Hippocampal formation (tissue), 2 donors: ENCODE data around the gene ANO2.

Source experiments
- DNase-seq, 2 donors: peaks; one replicate each; lab custom pipeline; 2025; lab: John Stamatoyannopoulos, UW

The ANO2 gene

DNA sequence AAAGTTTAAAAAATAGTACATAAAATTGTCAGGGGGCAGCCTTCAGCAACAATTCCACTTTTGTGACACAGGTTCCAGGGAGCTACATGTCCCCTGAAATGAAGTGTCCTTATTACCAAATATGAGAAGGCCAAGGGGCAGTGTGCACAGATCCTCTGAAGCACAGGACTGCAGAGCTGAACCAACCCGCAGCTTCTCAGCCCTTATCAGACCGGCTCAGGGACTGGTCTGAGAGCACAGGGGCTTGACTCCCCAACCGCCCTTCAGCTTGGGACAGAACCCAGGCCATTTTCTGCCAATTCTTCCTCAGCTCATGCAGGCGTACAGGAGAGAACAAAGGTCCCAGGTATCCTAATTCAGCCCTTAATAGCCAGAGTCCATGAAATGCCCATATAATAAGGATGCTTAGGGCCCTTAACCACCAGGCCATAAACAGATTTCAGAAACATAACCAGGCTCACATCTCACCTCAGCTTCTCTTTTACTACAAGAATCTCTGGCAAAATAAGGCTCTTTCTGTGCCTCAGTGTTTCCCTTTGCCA, 221.3 kb downstream of the ANO2 start:
- DNase-seq: no peak

DNA sequence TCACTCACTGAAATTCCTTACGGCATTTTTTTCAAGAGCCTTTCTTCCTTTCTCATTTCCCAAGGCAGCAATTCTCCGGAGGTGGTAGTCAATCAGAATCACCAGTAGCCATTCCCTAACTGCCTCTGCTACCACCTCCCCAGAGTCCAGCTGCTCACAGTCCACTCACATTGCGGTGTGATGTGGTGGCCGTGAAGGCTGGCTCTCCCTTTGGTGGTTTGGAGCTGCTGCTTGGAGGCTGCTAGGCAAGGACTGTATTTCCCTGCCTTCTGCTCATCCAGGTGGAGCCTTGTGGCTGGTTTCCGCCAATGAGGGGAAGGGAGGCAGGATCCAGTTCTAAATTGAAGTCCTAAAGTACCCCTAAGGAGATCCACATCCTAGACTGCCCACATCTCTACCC, 222.0 kb downstream of the ANO2 start:
- no peak for DNase-seq

DNA sequence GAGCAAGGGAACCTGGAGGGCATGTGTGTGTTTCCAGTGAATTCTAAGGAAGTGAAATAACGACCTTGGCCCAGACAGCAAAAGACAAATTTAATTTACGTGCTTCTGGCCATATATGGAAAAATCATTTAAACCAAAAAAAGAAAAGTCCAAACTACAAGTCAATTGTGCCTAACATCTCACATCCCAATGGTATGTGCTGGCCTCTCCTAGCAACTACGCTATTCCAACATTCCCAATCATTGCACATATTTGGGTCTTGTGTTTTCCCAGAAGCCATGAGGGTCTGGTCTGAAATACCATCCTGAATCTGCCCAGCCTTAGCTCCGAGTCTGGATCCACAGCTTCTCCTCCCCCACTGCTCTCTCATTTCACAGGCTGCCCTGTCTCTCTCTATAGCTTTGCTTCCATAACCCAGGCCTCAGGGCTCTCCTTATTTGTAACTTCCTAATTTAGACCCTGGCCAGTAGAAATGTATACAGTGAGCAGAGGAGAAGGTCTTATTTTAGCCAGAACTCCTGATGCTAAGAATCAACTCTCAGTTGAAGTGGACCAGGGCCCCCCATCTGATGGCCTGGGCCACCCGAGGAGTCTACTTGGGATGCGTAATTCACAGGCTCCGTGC, 224.6 kb downstream of the ANO2 start:
- DNase-seq: no peak

DNA sequence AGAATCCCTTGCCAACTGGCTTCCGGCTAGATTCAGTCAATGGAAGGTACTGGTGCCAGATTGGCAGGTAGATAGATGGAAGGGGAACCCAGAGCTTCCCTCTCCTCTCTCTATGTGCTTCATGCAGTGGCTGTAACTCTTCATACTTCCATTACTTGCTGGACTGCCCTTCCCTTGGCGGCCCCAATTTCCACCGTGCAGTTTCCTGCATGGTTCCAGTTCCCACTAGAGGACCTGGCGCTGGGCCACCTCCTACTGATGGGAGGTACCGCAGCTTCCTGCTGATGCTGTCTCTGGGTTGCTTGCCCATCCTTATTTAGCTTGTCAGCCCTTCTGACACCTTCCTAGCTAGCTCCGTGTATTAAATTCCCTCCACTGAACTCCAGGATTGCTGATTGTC, 226.4 kb downstream of the ANO2 start:
- DNase-seq: no peak

DNA sequence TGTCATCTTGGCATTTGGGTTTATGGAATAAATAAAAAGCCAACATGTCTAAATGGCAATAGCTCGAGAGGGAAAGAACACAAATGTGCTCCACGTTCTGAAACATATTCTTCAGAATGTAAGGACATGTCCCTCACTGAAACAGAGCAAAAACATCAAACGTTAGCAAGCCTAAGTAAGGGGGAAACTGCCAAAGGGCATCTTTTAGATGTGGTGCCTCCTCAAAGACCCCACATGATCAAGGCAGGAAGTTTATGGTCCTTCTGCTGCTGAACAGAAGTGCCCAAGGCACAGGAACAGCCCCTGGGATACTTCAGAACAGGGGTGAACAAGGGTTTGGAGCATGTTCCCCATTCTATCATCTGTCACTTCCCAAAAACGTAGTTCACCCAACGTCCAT, 227.0 kb downstream of the ANO2 start:
- DNase-seq: no peak

DNA sequence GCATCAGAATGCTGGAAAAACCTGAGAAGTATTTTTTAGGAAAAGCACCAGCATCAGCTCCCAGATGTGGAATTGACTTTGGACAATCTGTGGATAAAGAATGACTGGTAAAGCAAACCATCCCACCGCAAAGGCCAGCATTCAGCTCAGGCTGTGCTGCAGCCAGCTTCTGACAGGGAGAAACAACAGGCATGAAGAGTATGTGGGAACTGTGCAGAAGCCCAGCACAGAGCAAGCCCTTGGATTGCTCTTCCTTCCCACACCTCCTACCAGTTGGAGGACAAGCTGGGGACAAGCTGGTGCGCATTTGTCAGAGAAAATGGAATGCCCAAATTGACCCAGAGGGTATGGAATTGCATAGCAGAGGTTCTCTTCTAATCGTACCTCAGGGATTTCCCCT, 228.1 kb downstream of the ANO2 start:
- DNase-seq: no peak

DNA sequence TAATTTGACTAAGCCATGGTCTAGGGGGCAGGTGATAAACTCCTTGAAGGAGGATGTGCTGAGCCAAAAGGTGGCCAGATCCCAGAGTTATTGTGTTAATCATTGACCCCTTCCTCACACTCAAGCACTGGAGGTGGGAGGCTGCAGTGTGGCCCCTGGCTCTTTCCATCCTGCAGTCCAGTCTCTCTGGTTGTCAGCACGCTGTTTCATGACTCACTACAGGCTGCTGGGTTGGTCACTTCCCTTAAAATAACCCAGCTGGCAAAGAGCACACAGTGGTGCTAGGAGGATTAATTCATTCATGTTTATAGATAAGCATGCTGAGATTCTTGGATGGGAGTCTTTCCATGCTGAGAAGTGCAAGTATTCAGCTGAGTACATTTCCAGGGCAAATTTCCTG, 228.9 kb downstream of the ANO2 start:
- DNase-seq: no peak

DNA sequence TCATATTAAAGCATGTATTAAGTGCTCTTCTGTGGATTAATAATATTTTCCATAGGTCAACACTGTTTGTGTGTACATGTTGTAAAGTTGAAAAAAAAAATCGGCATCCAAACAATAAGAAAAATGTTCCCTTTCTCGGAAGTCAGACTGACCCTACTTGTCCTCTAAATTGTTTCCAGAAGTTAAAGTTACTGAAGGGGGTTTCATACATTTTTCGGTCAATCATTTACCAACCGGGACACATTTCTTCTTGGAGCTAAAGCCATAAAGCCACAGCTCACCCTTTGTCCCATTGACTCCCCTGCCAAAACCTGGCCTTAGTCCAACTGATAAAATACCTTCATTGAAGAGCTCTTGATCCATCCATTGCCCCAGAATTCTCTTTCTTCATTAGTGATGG, 230.0 kb downstream of the ANO2 start:
- DNase-seq: no peak

DNA sequence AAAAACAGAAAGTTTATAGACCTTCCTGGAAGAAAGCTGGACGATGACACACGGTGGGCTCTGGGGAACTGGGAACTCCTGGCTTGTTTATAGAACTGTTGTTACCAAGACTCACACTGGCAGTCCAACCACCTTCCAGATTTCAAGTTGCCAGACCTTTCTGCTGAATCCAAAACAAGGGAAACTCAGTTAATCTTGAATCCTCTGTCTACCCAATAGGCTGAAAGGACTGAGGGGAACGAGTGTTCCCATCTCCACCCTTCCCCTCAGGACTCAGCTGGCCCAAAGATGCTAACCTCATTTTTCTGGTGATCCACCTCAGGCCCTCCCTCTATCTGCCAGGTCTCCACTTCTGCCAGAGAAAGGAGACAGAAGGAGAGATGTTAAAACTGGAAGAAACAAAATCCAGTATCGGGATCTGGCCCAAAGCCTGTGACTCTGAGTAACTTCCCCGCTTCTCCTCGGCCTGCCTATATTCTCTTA, 231.4 kb downstream of the ANO2 start:
- DNase-seq: no peak

DNA sequence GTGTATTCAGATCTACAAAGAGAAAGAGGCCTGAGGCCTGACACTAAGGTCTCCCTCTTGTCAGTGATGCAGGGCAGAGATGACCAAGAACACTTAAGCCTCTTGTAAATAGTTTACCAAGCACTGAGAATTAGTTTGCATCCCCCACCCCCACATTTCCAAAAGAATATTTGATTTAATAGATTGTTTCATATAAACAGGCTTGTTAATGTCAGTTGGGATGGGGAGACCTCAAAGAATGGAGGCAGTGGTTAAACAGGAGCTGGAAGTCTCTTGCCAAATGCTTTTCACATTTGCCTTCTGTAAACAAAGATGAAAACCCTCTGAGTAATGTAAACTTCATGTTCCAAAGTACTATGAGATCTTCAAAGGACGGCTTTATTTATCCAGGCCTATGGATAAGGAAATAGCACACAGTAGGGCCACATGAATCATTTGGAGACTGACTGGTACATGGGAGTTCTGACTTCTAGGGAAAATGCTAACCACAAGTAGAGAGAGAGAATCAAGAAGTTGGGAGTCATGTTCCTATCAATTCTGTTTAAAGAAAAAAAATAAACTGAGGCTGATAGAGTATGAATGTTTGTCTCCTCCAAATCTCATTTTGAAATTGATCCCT, 234.7 kb downstream of the ANO2 start:
- DNase-seq: no peak

DNA sequence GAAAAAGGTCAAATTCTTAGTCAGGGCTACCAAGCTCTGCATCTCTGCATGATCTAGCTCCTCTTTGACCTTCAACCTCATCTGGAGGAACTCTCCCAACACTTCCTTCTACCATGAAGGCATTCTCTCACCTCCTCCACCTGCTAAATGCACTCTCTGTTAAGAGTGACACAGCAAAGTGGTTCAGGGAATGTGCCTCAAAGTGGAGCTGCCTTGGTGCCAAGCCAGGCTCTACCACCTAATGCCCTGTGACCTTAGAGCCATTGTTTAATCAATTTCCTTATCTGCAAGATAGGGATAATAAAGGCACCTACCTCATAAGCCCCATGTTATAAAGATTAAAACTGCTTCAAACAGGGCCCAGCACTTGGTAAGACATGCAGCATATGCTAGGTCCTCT, 236.7 kb downstream of the ANO2 start:
- no peak for DNase-seq

DNA sequence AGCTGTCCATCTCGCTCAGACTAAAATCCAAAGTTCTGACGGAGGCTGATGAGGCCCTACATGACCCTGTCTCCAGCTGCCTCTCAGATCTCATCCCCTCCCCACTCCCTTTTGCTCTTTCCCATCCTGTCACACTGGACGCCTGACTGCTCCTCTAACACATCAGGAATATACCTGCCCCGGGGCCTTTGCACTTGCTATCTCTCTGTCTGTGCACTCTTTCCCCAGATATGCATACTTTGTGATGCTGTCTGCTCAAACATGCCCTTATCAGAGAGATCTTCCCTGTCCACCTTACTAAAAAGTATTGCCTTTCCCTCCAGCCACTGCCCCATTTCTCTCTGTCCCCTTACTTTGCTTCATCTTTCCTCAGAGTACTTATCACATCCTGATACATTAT, 238.8 kb downstream of the ANO2 start:
- DNase-seq: no peak

DNA sequence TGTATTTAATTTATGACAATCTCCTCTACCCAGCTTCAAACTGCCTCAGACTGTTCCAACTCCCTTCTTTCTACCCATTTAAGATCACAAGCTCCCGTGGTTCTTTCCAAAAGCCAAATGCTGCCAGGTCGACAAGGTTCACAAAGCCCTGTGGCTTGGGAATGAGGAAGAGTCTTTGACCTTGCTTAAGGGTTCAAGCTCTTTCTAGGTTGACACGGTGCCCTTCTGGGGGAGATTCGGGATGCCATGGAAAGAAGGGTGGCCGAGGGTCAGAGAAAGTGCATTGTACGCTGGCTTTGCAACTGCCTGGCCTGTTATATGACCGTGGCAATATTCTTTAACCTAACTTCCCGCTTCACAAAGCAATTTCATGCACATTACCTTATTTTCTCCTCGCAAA, 239.3 kb downstream of the ANO2 start:
- DNase-seq: no peak

DNA sequence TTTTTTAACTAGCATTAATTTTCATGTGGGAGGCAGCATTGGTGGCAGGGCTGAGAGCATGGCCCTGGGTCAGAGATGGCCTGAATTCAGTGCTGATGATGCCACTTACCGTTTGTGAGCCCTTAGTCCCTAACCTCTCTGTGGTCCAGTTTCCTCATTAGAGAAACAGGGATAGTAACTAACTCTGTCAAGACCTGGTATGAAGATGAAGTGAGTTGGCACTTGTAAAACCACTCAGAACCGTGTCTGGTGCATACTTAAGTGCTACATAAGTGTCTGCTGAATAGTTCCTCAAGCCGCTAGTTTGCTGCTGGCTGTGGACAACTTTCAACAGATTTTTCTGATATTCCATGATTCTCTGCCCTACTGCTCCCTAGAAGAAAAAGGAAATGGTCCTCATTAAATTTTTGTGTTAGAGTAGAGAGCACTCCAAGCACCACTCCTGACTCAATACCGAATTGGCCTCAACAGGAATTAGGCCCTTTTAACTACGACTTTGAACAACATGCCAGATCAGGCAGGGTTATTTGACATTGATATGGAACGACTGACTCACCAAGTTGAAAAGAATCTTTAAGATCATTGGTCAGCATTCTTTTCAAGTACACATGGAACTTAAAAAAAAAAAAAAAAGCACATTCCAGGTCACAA, 250.2 kb downstream of the ANO2 start:
- no peak for DNase-seq

DNA sequence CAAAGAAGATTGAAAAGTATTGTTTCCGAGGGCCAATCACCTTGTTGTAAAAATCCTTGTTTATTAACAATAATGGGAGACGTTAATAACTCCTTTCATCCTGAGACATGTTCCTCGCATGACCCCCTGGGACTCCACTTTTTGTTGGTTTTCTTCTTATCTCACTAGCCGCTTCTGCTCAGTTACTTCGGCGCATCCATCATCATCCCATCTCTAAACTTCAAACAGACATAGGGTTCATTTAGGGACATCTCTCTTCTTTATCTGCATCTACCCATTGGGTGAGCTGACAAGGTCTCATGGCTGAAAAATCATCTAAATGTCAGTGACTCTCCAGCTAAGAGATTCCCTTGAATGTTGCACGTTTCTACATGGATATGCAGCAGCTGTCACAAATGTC, 252.2 kb downstream of the ANO2 start:
- no peak for DNase-seq

DNA sequence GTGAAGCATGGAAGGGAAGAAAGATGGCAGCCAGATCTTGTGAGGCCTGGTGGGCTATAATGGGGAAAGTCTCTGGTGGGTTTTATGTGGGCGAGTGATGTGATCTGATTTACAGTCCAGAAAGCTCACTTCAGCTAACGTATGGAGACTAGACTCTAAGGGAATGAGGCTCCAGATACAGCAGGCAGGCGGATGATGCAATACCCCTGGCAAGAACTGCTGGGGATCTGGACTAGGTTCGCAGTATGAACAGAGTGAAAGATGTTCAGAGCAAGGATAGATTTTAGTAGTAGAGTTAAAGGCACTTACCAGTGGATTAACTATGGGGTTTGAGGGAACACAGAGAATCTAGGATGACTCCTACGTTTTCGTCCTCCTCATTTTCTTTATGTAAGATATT, 253.1 kb downstream of the ANO2 start:
- no peak for DNase-seq

DNA sequence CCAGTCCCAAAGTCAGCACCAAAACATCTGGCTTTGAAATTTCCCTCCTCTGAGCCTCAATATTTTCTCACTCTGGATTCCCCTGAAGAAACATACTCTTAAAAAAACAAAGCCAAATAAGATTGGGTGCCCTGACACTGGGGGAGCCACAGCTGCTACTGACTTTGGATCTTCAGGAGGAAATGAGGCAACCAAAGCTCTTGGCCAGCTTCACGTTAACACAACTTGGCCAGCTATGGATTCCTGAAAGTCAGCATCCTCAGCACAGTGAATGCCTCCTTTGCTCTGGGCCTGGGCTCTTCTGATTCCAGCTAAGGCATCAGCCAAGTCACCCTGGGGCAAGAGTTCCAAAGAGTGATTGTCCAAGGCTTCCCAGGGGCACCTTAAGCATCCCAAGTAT, 254.8 kb downstream of the ANO2 start:
- no peak for DNase-seq

DNA sequence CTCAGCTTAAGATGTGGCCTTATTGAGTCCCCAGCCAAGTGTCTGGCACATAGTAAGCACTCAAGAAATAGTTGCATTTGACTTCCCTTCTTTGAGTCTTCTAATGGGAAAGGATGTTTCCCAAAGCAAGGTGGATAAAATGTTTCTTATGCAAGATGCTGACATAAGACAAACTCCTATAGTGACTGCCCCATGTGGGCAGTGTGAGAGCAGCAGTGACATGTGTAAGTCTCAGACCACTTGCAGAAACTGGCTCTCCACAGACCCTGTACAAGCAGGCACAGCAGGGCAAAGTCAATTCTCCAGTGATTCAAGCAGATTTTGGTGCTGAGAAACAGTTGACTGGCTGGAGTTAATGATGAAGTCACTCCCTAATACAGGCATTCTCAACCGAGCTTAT, 255.3 kb downstream of the ANO2 start:
- DNase-seq: no peak

DNA sequence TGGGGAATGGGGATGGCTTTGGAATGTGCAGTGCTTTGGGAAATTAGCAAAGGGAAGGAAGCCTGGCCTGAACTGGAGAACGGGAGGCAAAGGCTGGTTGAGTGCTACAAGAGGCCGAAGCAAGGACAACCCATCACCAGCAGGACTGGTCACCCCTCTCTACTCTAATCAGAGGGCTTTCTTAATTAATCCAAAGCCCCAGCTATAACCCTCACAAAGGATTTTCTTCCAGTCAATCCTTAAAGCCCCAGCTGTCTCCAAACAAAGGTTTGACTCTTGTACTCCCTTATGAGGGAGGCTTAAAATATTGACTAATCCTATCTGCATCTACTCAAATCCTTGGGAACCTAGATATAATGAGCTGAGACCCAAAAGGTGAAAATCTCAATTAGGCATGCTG, 256.8 kb downstream of the ANO2 start:
- DNase-seq: no peak

DNA sequence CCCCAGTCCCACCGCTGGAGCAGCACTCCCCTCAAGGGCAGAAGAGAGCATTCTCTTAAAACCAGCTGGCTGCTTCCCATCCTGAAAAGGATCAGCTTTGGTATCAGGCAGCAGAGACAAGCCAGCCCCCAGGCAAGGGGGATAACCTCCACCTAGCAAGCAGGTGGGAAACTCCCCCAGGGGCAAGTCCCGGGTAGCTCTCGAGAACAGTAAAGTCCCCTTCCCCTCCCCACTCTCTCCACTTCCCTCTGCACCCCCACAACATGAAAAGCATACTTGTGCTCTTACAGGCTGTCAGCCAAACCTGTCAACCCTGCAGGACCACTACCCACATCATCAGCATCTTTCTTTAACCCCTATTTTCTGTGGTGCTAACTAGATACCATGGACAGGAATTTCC, 259.1 kb downstream of the ANO2 start:
- no peak for DNase-seq

DNA sequence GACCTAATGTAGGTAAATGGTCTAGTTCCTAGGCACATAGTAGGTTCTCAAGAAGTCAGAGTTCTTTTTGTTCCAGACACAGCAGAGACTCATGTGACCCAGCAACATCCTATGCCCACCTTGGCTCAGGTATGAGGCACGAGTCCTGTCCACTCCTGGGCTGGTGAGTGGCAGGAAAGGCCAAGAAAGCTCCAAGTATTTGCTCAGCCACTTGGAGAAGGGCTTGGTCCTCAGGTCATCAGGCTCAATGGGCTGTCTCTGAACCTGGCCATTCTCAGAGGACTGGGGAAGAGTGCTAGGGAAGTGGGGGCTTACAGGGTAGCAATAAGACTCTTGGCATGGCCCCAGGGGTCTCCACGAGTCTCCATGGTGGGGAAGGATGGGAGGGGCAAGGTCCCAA, 260.1 kb downstream of the ANO2 start:
- no peak for DNase-seq

DNA sequence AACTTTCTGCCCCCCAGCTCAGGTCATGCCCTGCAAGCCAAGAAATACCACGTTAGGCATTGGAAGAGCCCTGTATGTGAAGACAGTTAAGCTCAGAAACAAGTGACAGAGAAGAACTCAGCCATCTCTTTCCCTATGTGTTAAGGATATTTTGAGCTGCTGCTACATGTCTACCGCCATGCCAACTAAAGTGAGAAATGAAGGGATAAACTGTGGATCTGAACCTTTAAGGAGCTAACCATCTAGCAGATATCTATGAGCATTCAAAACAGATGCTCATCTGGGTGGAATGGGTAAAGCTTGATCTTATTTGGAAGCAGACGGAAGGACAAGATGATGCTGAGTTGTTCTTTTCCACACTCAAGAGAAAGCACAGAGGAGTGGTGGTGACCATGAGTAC, 262.5 kb downstream of the ANO2 start:
- DNase-seq: no peak

DNA sequence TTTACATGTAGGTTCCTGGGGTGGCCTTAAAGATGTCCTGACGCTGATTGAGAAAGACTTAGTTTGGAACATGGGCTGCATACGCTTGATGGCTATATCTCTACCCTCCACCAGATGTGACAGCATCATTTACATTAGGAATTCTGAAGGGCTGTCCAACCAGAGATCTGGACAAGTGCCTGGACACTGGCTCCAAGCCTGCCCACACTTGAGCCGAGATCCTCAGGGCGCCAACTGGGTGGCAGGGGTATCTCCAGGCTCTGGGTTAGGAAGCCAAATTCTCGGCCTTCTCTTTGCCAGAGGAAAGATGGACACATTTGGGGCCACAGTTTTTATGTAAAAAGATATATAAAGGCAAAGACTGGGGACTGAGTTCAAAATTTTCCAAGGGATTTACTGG, 266.9 kb downstream of the ANO2 start:
- DNase-seq: no peak
